ENCODE results near the gene PPP1R27. TPM values are rescaled to one million over a fixed set of nuclear protein-coding genes. Genes with fewer than 3 reads are reported as not detected.

The PPP1R27 gene
- total RNA-seq, 2 experiments from 2014 or later, result not detected

DNA sequence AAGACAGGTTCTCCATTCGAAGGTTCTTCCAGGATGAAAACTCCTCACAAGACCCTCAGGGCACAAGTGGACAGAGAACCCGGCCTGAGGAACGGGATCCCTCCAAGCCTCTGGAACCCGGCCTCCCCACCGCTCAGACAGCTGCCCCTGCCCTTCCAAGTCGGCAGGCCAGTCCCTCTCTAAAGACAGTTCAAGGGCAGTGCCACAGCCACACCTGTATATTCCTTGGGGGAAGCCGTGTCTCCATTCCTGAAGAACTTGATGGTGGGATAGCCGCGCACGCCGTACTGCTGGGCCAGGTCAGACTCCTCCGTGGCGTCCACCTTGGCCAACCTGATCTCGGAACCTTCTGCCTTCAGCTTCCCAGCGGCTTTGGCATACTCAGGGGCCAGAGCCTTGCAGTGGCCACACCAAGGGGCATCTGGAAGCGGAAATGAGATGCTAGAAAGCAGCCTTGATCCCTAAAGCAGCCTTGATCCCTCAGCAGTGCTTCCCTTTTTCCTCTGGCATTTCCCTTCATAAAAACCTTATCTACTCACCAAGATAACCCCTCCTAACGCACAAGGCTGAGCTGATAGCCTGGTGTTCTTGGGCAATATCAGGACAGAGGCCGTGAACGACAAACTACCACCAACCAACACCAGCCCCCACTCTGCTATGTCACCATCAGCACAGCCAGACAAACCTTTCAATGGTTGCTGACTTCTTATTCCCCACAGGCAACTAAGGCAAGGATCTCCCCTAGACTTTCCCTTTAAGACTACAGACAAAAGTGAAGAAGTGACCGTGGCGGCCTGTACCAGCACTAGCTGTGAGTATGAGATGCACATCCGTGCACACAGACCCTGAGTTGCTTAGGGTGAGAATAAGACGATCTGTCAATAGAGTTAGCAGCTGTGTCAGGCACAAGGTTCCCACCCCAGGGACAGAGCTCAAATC lies 24.4 kb upstream of the PPP1R27 start:
- CTCF ChIA-PET, result interaction anchor here (0.6 to 0.7 kb wide), 3 partner anchors 11 to 124 kb away, joined by 3 to 7 read pairs (median 3); no protein-coding TSS in a partner anchor
- H3K36me3 Mint-ChIP-seq (ENCODE audit: low read depth), result peaks cover 38% of the 10 kb centered on the region
- DNase-seq, result peak; percentile 20
- intact Hi-C loops (cut with micrococcal nuclease), result no loop called here
- peaks cover 49% of the 10 kb centered on the region for H3K4me1 Mint-ChIP-seq (ENCODE audit: low read depth)
- no peaks in the 10 kb centered on the region for H3K27me3 Mint-ChIP-seq (ENCODE audit: low read depth)
- H3K4me3 Mint-ChIP-seq, result peak overlapping the region; percentile 82
- H3K27ac Mint-ChIP-seq, result peak overlapping the region; percentile 40
- H3K9me3 Mint-ChIP-seq, result no peaks in the 10 kb centered on the region

DNA sequence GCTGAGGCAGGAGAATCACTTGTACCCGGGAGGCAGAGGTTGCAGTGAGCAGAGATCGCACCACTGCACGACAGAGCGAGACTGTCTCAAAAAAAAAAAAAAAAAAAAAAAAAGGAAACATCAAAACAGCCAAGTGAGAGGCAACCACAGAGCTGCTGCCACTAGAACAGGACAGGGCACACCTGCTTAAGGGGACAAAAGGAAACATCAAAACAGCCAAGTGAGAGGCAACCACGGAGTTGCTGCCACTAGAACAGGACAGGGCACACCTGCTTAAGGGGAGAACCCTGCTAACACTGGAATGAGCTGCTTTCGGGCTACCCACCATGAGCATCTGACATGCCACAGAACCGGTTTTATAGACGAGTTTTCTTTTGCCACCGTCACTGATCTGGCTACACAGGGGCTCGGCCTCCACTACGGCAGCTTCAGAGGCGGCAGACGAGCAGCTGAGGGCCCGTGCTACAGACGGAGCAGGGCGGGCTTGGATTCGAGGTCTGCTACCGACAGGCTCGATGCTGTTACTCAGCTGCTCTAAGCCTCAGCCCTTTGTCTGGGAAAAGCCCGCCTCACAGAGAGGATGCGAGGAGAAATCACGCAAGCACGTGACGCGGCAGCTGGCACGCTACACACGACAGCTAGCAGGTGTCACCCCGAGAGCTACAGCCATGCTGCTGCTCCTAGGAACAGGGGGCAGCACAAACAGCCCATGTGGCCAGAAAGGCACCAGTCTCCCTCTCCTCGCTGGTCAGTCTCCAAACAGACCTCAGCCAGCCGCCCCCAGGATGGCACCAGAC lies 23.5 kb upstream of the PPP1R27 start:
- Mint-ChIP-seq H3K4me3 (peak overlapping the region; percentile 82), H3K4me1 (ENCODE audit: low read depth) (peaks cover 44% of the 10 kb centered on the region), H3K9me3 (no peaks in the 10 kb centered on the region), H3K27ac (no peak overlapping the region), H3K27me3 (ENCODE audit: low read depth) (no peaks in the 10 kb centered on the region), H3K36me3 (ENCODE audit: low read depth) (peaks cover 40% of the 10 kb centered on the region)
- CTCF ChIA-PET, result no interaction called here
- DNase-seq, result no peak
- intact Hi-C loops (cut with micrococcal nuclease), result no loop called here

GRCh38 chr17:81854974-81855774 lies 20.3 kb upstream of the PPP1R27 start:
- H3K9me3 Mint-ChIP-seq, result no peaks in the 10 kb centered on the region
- H3K4me3 Mint-ChIP-seq, result no peak overlapping the region
- H3K27ac Mint-ChIP-seq, result no peak overlapping the region
- intact Hi-C loops (cut with micrococcal nuclease), result no loop called here
- H3K27me3 Mint-ChIP-seq (ENCODE audit: low read depth), result no peaks in the 10 kb centered on the region
- peaks cover 41% of the 10 kb centered on the region for H3K36me3 Mint-ChIP-seq (ENCODE audit: low read depth)
- CTCF ChIA-PET, result interaction anchor here (0.5 to 0.7 kb wide), 3 partner anchors 121 to 401 kb away, joined by 3 to 6 read pairs (median 4); no protein-coding TSS in a partner anchor
- peak; percentile 19 for DNase-seq
- H3K4me1 Mint-ChIP-seq (ENCODE audit: low read depth), result peaks cover 32% of the 10 kb centered on the region

GRCh38 chr17:81852237-81852636 lies 17.4 kb upstream of the PPP1R27 start:
- no peak overlapping the region for H3K4me3 Mint-ChIP-seq
- peaks cover 7% of the 10 kb centered on the region for H3K4me1 Mint-ChIP-seq (ENCODE audit: low read depth)
- DNase-seq, result no peak
- intact Hi-C loops (cut with micrococcal nuclease), result no loop called here
- CTCF ChIA-PET, result no interaction called here
- peaks cover 31% of the 10 kb centered on the region for H3K36me3 Mint-ChIP-seq (ENCODE audit: low read depth)
- no peaks in the 10 kb centered on the region for H3K9me3 Mint-ChIP-seq
- no peaks in the 10 kb centered on the region for H3K27me3 Mint-ChIP-seq (ENCODE audit: low read depth)
- no peak overlapping the region for H3K27ac Mint-ChIP-seq

DNA sequence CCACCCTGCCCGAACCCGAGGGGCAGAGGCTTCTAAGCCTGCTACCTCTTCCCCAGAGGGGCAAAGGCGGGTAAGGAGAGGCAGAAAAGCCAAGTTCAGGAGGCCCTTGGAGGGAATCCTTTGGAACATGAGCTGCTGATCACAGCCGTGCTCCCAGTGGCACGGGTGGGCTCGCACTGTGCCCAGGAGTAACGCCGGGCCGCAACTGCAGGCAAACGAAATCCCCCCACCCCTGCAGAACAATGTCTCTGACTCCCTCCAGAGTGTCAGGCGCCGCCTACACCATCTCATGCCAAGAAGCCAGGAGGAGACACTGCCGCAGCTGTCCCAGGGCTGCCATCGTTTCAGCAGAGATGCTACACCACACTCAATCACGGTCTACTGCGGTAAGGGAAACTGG lies 16.6 kb upstream of the PPP1R27 start:
- peaks cover 7% of the 10 kb centered on the region for H3K4me1 Mint-ChIP-seq (ENCODE audit: low read depth)
- DNase-seq, result no peak
- H3K27me3 Mint-ChIP-seq (ENCODE audit: low read depth), result no peaks in the 10 kb centered on the region
- CTCF ChIA-PET, result no interaction called here
- H3K4me3 Mint-ChIP-seq, result no peak overlapping the region
- H3K9me3 Mint-ChIP-seq, result no peaks in the 10 kb centered on the region
- intact Hi-C loops (cut with micrococcal nuclease), result no loop called here
- peaks cover 32% of the 10 kb centered on the region for H3K36me3 Mint-ChIP-seq (ENCODE audit: low read depth)
- H3K27ac Mint-ChIP-seq, result no peak overlapping the region

DNA sequence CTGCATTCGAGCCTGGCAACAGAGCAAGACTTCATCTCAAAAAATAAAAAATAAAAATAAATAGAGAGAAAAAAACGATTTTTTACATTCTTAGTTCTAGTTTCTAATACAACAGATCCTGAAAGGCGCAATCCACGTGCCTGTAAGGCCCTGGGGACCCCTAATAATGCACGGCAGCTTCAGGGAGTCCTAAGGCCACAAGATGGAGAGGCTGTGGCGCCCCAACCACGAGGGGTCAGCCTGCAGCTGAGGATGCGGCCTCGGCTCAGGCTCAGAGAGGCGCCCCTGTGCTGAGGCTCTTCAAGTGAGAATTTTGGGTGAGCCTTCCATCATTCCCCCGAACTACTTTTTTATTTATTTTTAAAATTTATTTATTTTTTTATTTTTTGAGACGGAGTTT lies 14.6 kb upstream of the PPP1R27 start:
- intact Hi-C loops (cut with micrococcal nuclease), result no loop called here
- Mint-ChIP-seq H3K4me3 (no peak overlapping the region), H3K27me3 (ENCODE audit: low read depth) (no peaks in the 10 kb centered on the region), H3K4me1 (ENCODE audit: low read depth) (peaks cover 2% of the 10 kb centered on the region), H3K36me3 (ENCODE audit: low read depth) (peaks cover 35% of the 10 kb centered on the region), H3K27ac (no peak overlapping the region), H3K9me3 (no peaks in the 10 kb centered on the region)
- no peak for DNase-seq
- CTCF ChIA-PET, result no interaction called here

- Mint-ChIP-seq H3K9me3 (no peaks in the 10 kb centered on the region), H3K27ac (no peak overlapping the region), H3K36me3 (ENCODE audit: low read depth) (peaks cover 23% of the 10 kb centered on the region), H3K4me3 (no peak overlapping the region), H3K4me1 (ENCODE audit: low read depth) (no peaks in the 10 kb centered on the region), H3K27me3 (ENCODE audit: low read depth) (no peaks in the 10 kb centered on the region)
- intact Hi-C loops (cut with micrococcal nuclease), result no loop called here
- CTCF ChIA-PET, result no interaction called here
- no peak for DNase-seq
Measured at GRCh38 chr17:81846743-81847689, 12.2 kb upstream of the PPP1R27 start.

DNA sequence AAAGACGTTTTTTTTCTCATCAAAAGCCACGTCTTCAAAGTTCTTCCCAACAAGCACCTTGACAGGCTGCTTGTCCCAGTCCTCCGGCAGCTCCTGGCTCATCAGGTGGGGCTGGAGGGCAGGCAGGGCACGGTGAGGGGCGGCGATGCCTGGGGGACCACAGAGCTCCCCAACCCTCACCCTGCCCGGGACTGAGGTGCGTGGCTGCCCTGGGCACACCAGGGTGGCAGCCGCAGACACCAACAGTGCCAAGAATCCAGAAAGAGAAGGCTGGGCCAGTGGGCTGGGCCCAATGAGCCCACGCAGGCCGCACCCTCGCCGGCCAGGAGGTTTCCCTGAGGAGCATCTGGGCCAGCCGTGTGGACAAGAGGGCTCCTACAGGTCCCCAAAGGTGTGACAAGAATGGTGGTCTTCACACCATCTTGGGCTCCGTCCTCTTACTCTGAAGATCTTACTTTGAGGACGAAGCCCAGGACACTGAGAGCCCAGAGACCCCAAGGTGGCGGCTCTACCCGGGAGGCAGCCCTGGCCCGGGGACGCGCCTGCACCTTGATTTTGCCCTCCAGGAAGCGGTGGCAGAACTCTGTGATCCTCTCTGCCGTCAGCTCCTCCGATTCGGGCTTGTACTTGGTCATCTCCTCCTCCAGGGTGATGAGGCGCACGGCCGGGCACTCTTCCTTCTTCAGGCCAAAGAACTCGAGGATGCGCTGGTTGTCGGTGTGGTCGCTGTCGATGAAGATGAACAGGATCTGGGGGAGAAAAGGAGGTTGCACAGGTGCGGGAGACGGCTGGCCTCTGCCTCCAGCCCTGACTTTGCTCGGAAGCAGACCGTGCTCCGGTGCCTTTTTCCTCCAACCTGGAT lies 11.3 kb upstream of the PPP1R27 start:
- CTCF ChIA-PET, result no interaction called here
- Mint-ChIP-seq H3K4me1 (ENCODE audit: low read depth) (no peaks in the 10 kb centered on the region), H3K9me3 (no peaks in the 10 kb centered on the region), H3K36me3 (ENCODE audit: low read depth) (peaks cover 16% of the 10 kb centered on the region), H3K4me3 (no peak overlapping the region), H3K27ac (peak overlapping the region; percentile 46), H3K27me3 (ENCODE audit: low read depth) (no peaks in the 10 kb centered on the region)
- no peak for DNase-seq
- intact Hi-C loops (cut with micrococcal nuclease), result no loop called here

- Mint-ChIP-seq H3K27ac (no peak overlapping the region), H3K27me3 (ENCODE audit: low read depth) (no peaks in the 10 kb centered on the region), H3K4me3 (no peak overlapping the region), H3K4me1 (ENCODE audit: low read depth) (no peaks in the 10 kb centered on the region), H3K9me3 (no peaks in the 10 kb centered on the region), H3K36me3 (ENCODE audit: low read depth) (peaks cover 16% of the 10 kb centered on the region)
- no peak for DNase-seq
- intact Hi-C loops (cut with micrococcal nuclease), result no loop called here
- CTCF ChIA-PET, result no interaction called here
Measured at GRCh38 chr17:81845361-81845760, 10.5 kb upstream of the PPP1R27 start.

DNA sequence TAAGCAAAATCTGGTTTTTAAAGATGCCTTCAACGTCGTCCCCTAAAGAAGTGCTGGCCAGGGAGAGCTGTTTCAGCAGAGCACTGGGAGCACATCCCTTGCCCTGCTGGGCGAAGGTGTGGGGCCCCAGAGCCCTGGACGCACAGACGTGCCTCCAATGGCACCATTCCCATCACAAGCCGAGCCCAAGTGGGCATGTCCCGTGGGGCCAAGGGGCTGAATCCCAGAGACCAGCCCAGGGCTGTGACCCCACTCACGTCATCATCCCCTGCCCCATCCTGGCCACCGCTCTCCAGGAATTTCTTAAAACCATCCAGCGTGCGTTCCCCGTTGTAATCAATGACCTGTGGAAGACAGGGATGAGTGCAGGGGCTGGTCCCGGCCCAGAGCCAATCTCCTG lies 10.0 kb upstream of the PPP1R27 start:
- intact Hi-C loops (cut with micrococcal nuclease), result no loop called here
- no peaks in the 10 kb centered on the region for H3K27me3 Mint-ChIP-seq (ENCODE audit: low read depth)
- no peaks in the 10 kb centered on the region for H3K4me1 Mint-ChIP-seq (ENCODE audit: low read depth)
- no peak overlapping the region for H3K27ac Mint-ChIP-seq
- H3K36me3 Mint-ChIP-seq (ENCODE audit: low read depth), result peaks cover 16% of the 10 kb centered on the region
- DNase-seq, result no peak
- CTCF ChIA-PET, result no interaction called here
- H3K9me3 Mint-ChIP-seq, result no peaks in the 10 kb centered on the region
- H3K4me3 Mint-ChIP-seq, result no peak overlapping the region

Measured in activated naive CD4-positive, alpha-beta T cell treated with anti-CD3 and anti-CD28 coated beads for 36 hours (primary cell).